ENCODE measurements around the gene MRNIP. TPM values are rescaled to one million over a fixed set of nuclear protein-coding genes. Genes with fewer than 3 reads are reported as not detected.

The MRNIP gene
- polyA plus RNA-seq, 4 donors, result 11.3 to 39.3 (median 20.7) TPM

- peak overlapping the region in 1 of 3 donors; percentile 11 for H3K27ac ChIP-seq (ENCODE audit: low read depth in 1 of 3, low read length in 2 of 3)
- no peaks in the 10 kb centered on the region for H3K27me3 ChIP-seq (ENCODE audit: control insufficient read depth in 3 of 3, insufficient read depth in 3 of 3, low read length in 3 of 3)
- peaks cover 0 to 37% (median 7%) of the 10 kb centered on the region in 3 donors for H3K4me1 ChIP-seq (ENCODE audit: control insufficient read depth in 3 of 3, insufficient read depth in 2 of 3, low read depth in 1 of 3, low read length in 2 of 3)
- WGBS, 3 donors, result 65 to 67% (median 66%) methylated on average over 61 to 67 of the region's 67 CpGs
- H3K4me3 ChIP-seq (ENCODE audit: low read depth in 1 of 3, low read length in 3 of 3), result no peak overlapping the region
- no peaks in the 10 kb centered on the region for H3K9me3 ChIP-seq (ENCODE audit: control insufficient read depth in 2 of 2, insufficient read depth in 1 of 2, low read depth in 1 of 2, low read length in 1 of 2)
- DNase-seq (peak; percentile 62 to 83), FAIRE-seq (no peak)
- H3K36me3 ChIP-seq (ENCODE audit: control insufficient read depth in 3 of 3, insufficient read depth in 2 of 3, low read depth in 1 of 3, low read length in 3 of 3), result peaks cover 11 to 85% (median 21%) of the 10 kb centered on the region in 3 donors
These were observed 57.1 kb downstream of the MRNIP start for GRCh38 chr5:179801304-179802206.

- WGBS, 3 donors, result 80 to 84% (median 81%) methylated on average over 12 of the region's 12 CpGs
- DNase-seq, result no peak
- Histone ChIP-seq H3K4me1 (ENCODE audit: control insufficient read depth in 3 of 3, insufficient read depth in 2 of 3, low read depth in 1 of 3, low read length in 2 of 3) (peaks cover 0 to 38% (median 7%) of the 10 kb centered on the region in 3 donors), H3K9me3 (ENCODE audit: control insufficient read depth in 2 of 2, insufficient read depth in 1 of 2, low read depth in 1 of 2, low read length in 1 of 2) (no peaks in the 10 kb centered on the region), H3K27me3 (ENCODE audit: control insufficient read depth in 3 of 3, insufficient read depth in 3 of 3, low read length in 3 of 3) (no peaks in the 10 kb centered on the region), H3K36me3 (ENCODE audit: control insufficient read depth in 3 of 3, insufficient read depth in 2 of 3, low read depth in 1 of 3, low read length in 3 of 3) (peaks cover 11 to 86% (median 21%) of the 10 kb centered on the region in 3 donors), H3K27ac (ENCODE audit: low read depth in 1 of 3, low read length in 2 of 3) (no peak overlapping the region), H3K4me3 (ENCODE audit: low read depth in 1 of 3, low read length in 3 of 3) (no peak overlapping the region)
- no peak for FAIRE-seq
These were observed 57.9 kb downstream of the MRNIP start for GRCh38 chr5:179800696-179801201.

GRCh38 chr5:179800071-179800695, 58.4 kb downstream of the MRNIP start:
- Histone ChIP-seq H3K27ac (ENCODE audit: low read depth in 1 of 3, low read length in 2 of 3) (no peak overlapping the region), H3K9me3 (ENCODE audit: control insufficient read depth in 2 of 2, insufficient read depth in 1 of 2, low read depth in 1 of 2, low read length in 1 of 2) (no peaks in the 10 kb centered on the region), H3K4me3 (ENCODE audit: low read depth in 1 of 3, low read length in 3 of 3) (no peak overlapping the region), H3K36me3 (ENCODE audit: control insufficient read depth in 3 of 3, insufficient read depth in 2 of 3, low read depth in 1 of 3, low read length in 3 of 3) (peaks cover 11 to 84% (median 21%) of the 10 kb centered on the region in 3 donors), H3K27me3 (ENCODE audit: control insufficient read depth in 3 of 3, insufficient read depth in 3 of 3, low read length in 3 of 3) (no peaks in the 10 kb centered on the region), H3K4me1 (ENCODE audit: control insufficient read depth in 3 of 3, insufficient read depth in 2 of 3, low read depth in 1 of 3, low read length in 2 of 3) (peaks cover 0 to 37% (median 6%) of the 10 kb centered on the region in 3 donors)
- 89 to 94% (median 91%) methylated on average over 19 to 21 of the region's 21 CpGs for WGBS, 3 donors
- DNase-seq, result no peak
- no peak for FAIRE-seq

GRCh38 chr5:179799644-179799973, 59.0 kb downstream of the MRNIP start:
- Histone ChIP-seq H3K36me3 (ENCODE audit: control insufficient read depth in 3 of 3, insufficient read depth in 2 of 3, low read depth in 1 of 3, low read length in 3 of 3) (peaks cover 11 to 79% (median 21%) of the 10 kb centered on the region in 3 donors), H3K4me3 (ENCODE audit: low read depth in 1 of 3, low read length in 3 of 3) (no peak overlapping the region), H3K27ac (ENCODE audit: low read depth in 1 of 3, low read length in 2 of 3) (no peak overlapping the region), H3K9me3 (ENCODE audit: control insufficient read depth in 2 of 2, insufficient read depth in 1 of 2, low read depth in 1 of 2, low read length in 1 of 2) (no peaks in the 10 kb centered on the region), H3K27me3 (ENCODE audit: control insufficient read depth in 3 of 3, insufficient read depth in 3 of 3, low read length in 3 of 3) (no peaks in the 10 kb centered on the region), H3K4me1 (ENCODE audit: control insufficient read depth in 3 of 3, insufficient read depth in 2 of 3, low read depth in 1 of 3, low read length in 2 of 3) (peaks cover 0 to 37% (median 2%) of the 10 kb centered on the region in 3 donors)
- no peak for DNase-seq
- FAIRE-seq, result no peak
- 80 to 87% (median 83%) methylated on average over 5 of the region's 5 CpGs for WGBS, 3 donors

- Histone ChIP-seq H3K27me3 (ENCODE audit: control insufficient read depth in 3 of 3, insufficient read depth in 3 of 3, low read length in 3 of 3) (no peaks in the 10 kb centered on the region), H3K36me3 (ENCODE audit: control insufficient read depth in 3 of 3, insufficient read depth in 2 of 3, low read depth in 1 of 3, low read length in 3 of 3) (peaks cover 11 to 79% (median 21%) of the 10 kb centered on the region in 3 donors), H3K4me3 (ENCODE audit: low read depth in 1 of 3, low read length in 3 of 3) (no peak overlapping the region), H3K9me3 (ENCODE audit: control insufficient read depth in 2 of 2, insufficient read depth in 1 of 2, low read depth in 1 of 2, low read length in 1 of 2) (no peaks in the 10 kb centered on the region), H3K27ac (ENCODE audit: low read depth in 1 of 3, low read length in 2 of 3) (no peak overlapping the region), H3K4me1 (ENCODE audit: control insufficient read depth in 3 of 3, insufficient read depth in 2 of 3, low read depth in 1 of 3, low read length in 2 of 3) (peaks cover 0 to 36% (median 5%) of the 10 kb centered on the region in 3 donors)
- 92 to 96% (median 95%) methylated on average over 35 to 36 of the region's 36 CpGs for WGBS, 3 donors
- no peak for FAIRE-seq
- DNase-seq, result no peak
These were observed 59.6 kb downstream of the MRNIP start for GRCh38 chr5:179798771-179799643.

- H3K36me3 ChIP-seq (ENCODE audit: control insufficient read depth in 3 of 3, insufficient read depth in 2 of 3, low read depth in 1 of 3, low read length in 3 of 3), result peaks cover 11 to 73% (median 21%) of the 10 kb centered on the region in 3 donors
- 92 to 97% (median 95%) methylated on average over 23 of the region's 23 CpGs for WGBS, 3 donors
- H3K4me1 ChIP-seq (ENCODE audit: control insufficient read depth in 3 of 3, insufficient read depth in 2 of 3, low read depth in 1 of 3, low read length in 2 of 3), result peaks cover 0 to 30% (median 5%) of the 10 kb centered on the region in 3 donors
- H3K27me3 ChIP-seq (ENCODE audit: control insufficient read depth in 3 of 3, insufficient read depth in 3 of 3, low read length in 3 of 3), result no peaks in the 10 kb centered on the region
- no peaks in the 10 kb centered on the region for H3K9me3 ChIP-seq (ENCODE audit: control insufficient read depth in 2 of 2, insufficient read depth in 1 of 2, low read depth in 1 of 2, low read length in 1 of 2)
- H3K4me3 ChIP-seq (ENCODE audit: low read depth in 1 of 3, low read length in 3 of 3), result no peak overlapping the region
- FAIRE-seq (no peak), DNase-seq (no peak)
- no peak overlapping the region for H3K27ac ChIP-seq (ENCODE audit: low read depth in 1 of 3, low read length in 2 of 3)
These were observed 60.4 kb downstream of the MRNIP start for GRCh38 chr5:179798144-179798770.

- Histone ChIP-seq H3K4me1 (ENCODE audit: control insufficient read depth in 3 of 3, insufficient read depth in 2 of 3, low read depth in 1 of 3, low read length in 2 of 3) (peaks cover 0 to 26% (median 5%) of the 10 kb centered on the region in 3 donors), H3K27ac (ENCODE audit: low read depth in 1 of 3, low read length in 2 of 3) (no peak overlapping the region), H3K27me3 (ENCODE audit: control insufficient read depth in 3 of 3, insufficient read depth in 3 of 3, low read length in 3 of 3) (no peaks in the 10 kb centered on the region), H3K9me3 (ENCODE audit: control insufficient read depth in 2 of 2, insufficient read depth in 1 of 2, low read depth in 1 of 2, low read length in 1 of 2) (no peaks in the 10 kb centered on the region), H3K4me3 (ENCODE audit: low read depth in 1 of 3, low read length in 3 of 3) (no peak overlapping the region), H3K36me3 (ENCODE audit: control insufficient read depth in 3 of 3, insufficient read depth in 2 of 3, low read depth in 1 of 3, low read length in 3 of 3) (peaks cover 11 to 68% (median 21%) of the 10 kb centered on the region in 3 donors)
- FAIRE-seq, result no peak
- WGBS, 3 donors, result 94 to 96% (median 95%) methylated on average over 28 to 30 of the region's 30 CpGs
- no peak for DNase-seq
These were observed 60.9 kb downstream of the MRNIP start for GRCh38 chr5:179797741-179798140.

Measured in small intestine (tissue), 7 donors.